ENCODE measurements around the gene LCN2.

LCN2 gene

DNA sequence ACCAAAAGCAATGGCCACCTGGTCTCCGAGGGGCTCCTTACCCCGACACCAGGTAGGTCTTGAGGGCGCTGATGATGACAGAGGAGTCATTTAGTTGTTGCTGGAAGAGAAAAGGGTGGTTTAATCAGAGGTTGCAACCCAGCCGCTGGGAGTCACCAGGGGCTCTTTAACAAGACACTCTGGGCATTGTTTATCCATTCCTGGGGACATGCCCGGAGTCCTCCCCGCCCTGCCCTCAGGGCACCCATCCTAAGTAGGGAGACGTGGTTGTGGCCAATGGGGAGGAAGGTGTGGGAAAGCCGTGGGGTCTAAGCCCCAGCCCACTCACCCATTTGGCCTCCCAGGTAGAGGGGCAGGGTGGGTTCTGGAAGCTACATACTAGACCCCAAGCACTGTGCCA lies 24.8 kb upstream of the LCN2 start:
- in situ Hi-C loops (cut with MboI; ENCODE audit: low pct_unique_long_range_greater_than_20kb, low sequenced_read_pairs, unreplicated experiment): no loop called here
- TF ChIP-seq, protein P1, sequence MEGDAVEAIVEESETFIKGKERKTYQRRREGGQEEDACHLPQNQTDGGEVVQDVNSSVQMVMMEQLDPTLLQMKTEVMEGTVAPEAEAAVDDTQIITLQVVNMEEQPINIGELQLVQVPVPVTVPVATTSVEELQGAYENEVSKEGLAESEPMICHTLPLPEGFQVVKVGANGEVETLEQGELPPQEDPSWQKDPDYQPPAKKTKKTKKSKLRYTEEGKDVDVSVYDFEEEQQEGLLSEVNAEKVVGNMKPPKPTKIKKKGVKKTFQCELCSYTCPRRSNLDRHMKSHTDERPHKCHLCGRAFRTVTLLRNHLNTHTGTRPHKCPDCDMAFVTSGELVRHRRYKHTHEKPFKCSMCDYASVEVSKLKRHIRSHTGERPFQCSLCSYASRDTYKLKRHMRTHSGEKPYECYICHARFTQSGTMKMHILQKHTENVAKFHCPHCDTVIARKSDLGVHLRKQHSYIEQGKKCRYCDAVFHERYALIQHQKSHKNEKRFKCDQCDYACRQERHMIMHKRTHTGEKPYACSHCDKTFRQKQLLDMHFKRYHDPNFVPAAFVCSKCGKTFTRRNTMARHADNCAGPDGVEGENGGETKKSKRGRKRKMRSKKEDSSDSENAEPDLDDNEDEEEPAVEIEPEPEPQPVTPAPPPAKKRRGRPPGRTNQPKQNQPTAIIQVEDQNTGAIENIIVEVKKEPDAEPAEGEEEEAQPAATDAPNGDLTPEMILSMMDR (IDR thresholded peaks at IDR 0.05; ENCODE audit: extremely low read depth, insufficient read depth, missing control alignments): no peak
- DNase-seq (ENCODE audit: low spot score): no peak

GRCh38 chr9:128124873-128125579 lies 24.2 kb upstream of the LCN2 start:
- TF ChIP-seq, protein P1 (IDR thresholded peaks at IDR 0.05; ENCODE audit: extremely low read depth, insufficient read depth, missing control alignments): peak; percentile 72
- no peak for DNase-seq (ENCODE audit: low spot score)
- in situ Hi-C loops (cut with MboI; ENCODE audit: low pct_unique_long_range_greater_than_20kb, low sequenced_read_pairs, unreplicated experiment): no loop called here

GRCh38 chr9:128125580-128126354 lies 23.5 kb upstream of the LCN2 start:
- no peak for DNase-seq (ENCODE audit: low spot score)
- TF ChIP-seq, protein P1 (IDR thresholded peaks at IDR 0.05; ENCODE audit: extremely low read depth, insufficient read depth, missing control alignments): no peak
- in situ Hi-C loops (cut with MboI; ENCODE audit: low pct_unique_long_range_greater_than_20kb, low sequenced_read_pairs, unreplicated experiment): no loop called here

DNA sequence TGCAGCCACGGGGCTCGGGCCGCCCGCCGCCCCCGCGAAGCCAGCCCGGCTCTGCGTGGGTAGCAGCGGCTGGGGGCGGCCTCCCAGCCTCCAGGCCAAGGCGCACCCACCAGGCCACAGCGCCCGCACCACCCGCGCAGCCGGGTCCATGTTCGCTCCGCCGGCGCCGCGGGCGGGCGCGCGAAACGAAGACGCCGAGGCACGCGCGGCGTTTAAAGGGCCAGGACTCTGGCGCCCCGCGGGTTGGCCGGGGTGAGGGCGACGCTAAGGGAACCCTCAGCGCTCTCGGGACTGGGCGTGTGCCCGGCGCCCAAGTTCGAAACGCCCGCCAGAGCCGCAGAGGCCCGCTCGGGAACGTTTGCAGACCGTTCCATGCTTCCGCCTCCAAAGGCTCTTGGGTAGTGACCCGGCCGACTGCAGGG lies 21.7 kb upstream of the LCN2 start, which contains the start of gene PTGES2:
Gene PTGES2, minus strand, starts transcription at position 162 of the 422 bp plus-strand sequence. Its CDS starts 12 bp downstream, at position 150.
- TF ChIP-seq, protein P1 (IDR thresholded peaks at IDR 0.05; ENCODE audit: extremely low read depth, insufficient read depth, missing control alignments): no peak
- in situ Hi-C loops (cut with MboI; ENCODE audit: low pct_unique_long_range_greater_than_20kb, low sequenced_read_pairs, unreplicated experiment): no loop called here
- DNase-seq (ENCODE audit: low spot score): peak; percentile 83

DNA sequence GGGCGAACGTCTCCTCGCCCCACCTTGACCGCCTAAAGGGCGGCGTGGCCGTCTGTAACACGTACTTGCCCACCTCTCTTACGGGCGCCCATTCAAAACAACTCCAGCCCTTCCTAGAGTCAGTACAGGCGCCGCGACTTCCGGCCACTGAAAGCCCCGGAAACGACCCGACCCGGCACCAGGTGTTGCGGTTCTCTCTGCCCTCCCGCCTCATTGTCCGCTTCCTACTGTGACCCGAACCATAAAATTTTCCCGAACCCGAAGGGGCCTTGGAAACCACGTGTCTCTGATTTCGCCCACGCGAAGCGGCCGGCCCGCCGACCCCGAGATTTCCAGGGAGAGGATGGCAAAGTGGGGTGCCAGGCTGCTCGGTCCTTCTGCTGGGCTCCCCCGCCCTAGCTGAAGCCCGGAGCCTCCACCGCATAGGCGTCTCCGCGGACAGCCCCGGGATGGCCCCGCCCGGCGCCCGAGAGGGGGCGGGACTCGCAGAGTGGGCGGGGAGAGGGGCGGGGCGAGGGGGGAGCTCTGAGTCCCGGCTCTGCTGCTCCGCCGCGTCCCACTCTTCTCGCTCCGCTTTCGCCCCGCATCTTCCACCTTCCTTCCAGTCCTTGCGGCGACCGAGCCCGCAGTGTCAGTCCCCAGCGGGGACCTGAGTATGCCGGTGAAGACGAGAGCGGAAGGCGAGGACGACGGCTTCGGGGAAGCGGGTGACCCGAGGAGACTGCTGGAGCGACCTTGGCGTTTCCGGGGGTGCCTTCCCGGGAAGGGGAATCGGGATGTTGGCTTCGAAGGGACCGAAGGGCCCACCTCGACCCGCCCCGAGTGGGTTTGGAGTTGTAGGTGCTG lies 21.0 kb upstream of the LCN2 start:
- TF ChIP-seq, protein P1 (IDR thresholded peaks at IDR 0.05; ENCODE audit: extremely low read depth, insufficient read depth, missing control alignments): no peak
- peak; percentile 89 for DNase-seq (ENCODE audit: low spot score)
- in situ Hi-C loops (cut with MboI; ENCODE audit: low pct_unique_long_range_greater_than_20kb, low sequenced_read_pairs, unreplicated experiment): no loop called here

All from GM13977 (cell line).